Measurements from ENCODE around the gene HBA1.
"Not testable (repeated sequence)": the region's sequence is repeated elsewhere in the genome, so short reads cannot be mapped to it uniquely, and the experiment has no call there.

Gene HBA1

GRCh38 chr16:211631-212180, 35.2 kb downstream of the HBA1 start:
- DNase-seq: not testable (repeated sequence)

DNA sequence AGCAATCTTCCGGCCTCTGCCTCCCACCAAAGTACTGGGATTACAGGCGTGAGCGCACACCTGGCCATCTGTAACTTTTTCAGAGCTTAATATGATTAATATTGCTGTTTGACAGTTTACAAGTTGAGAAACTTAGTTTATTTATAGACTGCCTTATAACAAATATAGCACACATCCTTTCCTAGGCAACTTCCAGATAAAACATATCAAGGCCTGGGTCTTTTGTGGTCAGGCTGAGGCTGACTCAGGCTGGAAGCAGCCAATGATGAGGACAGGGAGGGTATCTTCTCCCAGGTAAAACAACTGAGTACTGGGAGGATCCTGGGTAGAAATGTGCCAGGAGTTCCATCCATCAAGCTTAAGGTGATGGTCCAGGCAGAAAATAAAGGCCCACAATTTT, 36.5 kb downstream of the HBA1 start:
- no peak for DNase-seq

DNA sequence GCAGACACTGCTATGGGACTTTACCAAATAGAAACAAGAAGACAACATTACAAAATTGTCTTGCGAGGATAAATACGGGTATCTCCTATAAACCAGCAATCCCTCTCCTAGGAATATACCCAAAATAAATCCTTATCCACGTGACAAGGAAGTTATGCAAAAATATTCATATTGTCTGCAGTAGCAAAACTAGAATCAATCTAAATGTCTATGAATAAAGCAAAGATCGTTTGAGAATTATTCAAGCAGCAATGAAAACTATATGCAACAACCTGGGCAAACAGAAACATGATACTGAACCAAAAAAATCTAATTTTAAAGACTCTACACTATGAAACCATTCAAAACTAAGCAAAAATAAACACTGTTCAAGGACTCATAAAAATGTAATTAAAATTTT, 43.5 kb downstream of the HBA1 start:
- no peak for DNase-seq

Measured in NCI-H748 treated with DMSO at 0.1 percent for 48 hours (cell line).